ENCODE results near the gene SEC14L3.
"Not testable (repeated sequence)": the region's sequence is repeated elsewhere in the genome, so short reads cannot be mapped to it uniquely, and the experiment has no call there.

SEC14L3 gene

GRCh38 chr22:30485362-30485988 lies 13.7 kb upstream of the SEC14L3 start:
- peak; percentile 74 for DNase-seq (ENCODE audit: low spot score)

- no peak for DNase-seq (ENCODE audit: low spot score)
Measured at GRCh38 chr22:30483169-30483568, 11.4 kb upstream of the SEC14L3 start.

- no peak for DNase-seq (ENCODE audit: low spot score)
Measured at GRCh38 chr22:30481711-30482110, 9.9 kb upstream of the SEC14L3 start.

GRCh38 chr22:30479981-30480380 lies 8.2 kb upstream of the SEC14L3 start:
- no peak for DNase-seq (ENCODE audit: low spot score)

- no peak for DNase-seq (ENCODE audit: low spot score)
Measured at GRCh38 chr22:30474683-30475424, 3.0 kb upstream of the SEC14L3 start.

- DNase-seq (ENCODE audit: low spot score) = no peak
Measured at GRCh38 chr22:30474121-30474520, 2.3 kb upstream of the SEC14L3 start.

GRCh38 chr22:30472994-30473720 lies 1.3 kb upstream of the SEC14L3 start:
- no peak for DNase-seq (ENCODE audit: low spot score)

GRCh38 chr22:30470655-30471054 lies 1.2 kb downstream of the SEC14L3 start:
- no peak for DNase-seq (ENCODE audit: low spot score)

- DNase-seq (ENCODE audit: low spot score) = no peak
Measured at GRCh38 chr22:30469165-30469564, 2.7 kb downstream of the SEC14L3 start.

- not testable (repeated sequence) for DNase-seq (ENCODE audit: low spot score)
Measured at GRCh38 chr22:30460555-30460954, 11.3 kb downstream of the SEC14L3 start.

- no peak for DNase-seq (ENCODE audit: low spot score)
Measured at GRCh38 chr22:30460147-30460546, 11.7 kb downstream of the SEC14L3 start.

- peak; percentile 15 for DNase-seq (ENCODE audit: low spot score)
Measured at GRCh38 chr22:30459181-30460052, 12.4 kb downstream of the SEC14L3 start.

GRCh38 chr22:30457981-30458380 lies 13.8 kb downstream of the SEC14L3 start:
- DNase-seq (ENCODE audit: low spot score) = no peak

GRCh38 chr22:30455075-30455840 lies 16.6 kb downstream of the SEC14L3 start:
- no peak for DNase-seq (ENCODE audit: low spot score)

- DNase-seq (ENCODE audit: low spot score) = peak; percentile 24
Measured at GRCh38 chr22:30453731-30454510, 17.9 kb downstream of the SEC14L3 start.

- DNase-seq (ENCODE audit: low spot score) = no peak
Measured at GRCh38 chr22:30452861-30453260, 19.0 kb downstream of the SEC14L3 start.

GRCh38 chr22:30451488-30451887 lies 20.3 kb downstream of the SEC14L3 start:
- not testable (repeated sequence) for DNase-seq (ENCODE audit: low spot score)

- no peak for DNase-seq (ENCODE audit: low spot score)
Measured at GRCh38 chr22:30447656-30448055, 24.2 kb downstream of the SEC14L3 start.

GRCh38 chr22:30445438-30446145 lies 26.2 kb downstream of the SEC14L3 start:
- DNase-seq (ENCODE audit: low spot score) = no peak

Measured in activated CD4-positive, alpha-beta T cell treated with anti-CD3 and anti-CD28 coated beads, Interleukin-2, Interleukin-4, amounts not matched to agents 100 ng/mL and 50 ng/mL, durations not matched to agents 16 hours and 8 hours (primary cell).